NCI-H510A (cell line): Measurements from ENCODE around the gene METTL4.

ENCODE experiments used
- DNase-seq: peaks from one replicate; lab custom pipeline; 2025; lab: John Stamatoyannopoulos, UW

The METTL4 gene

GRCh38 chr18:2571200-2572170 is at the start of gene METTL4, which contains the start of gene NDC80:
Gene METTL4, minus strand, starts transcription at chr18:2571505. Its CDS starts 4,289 bp downstream, at chr18:2567216.
Gene NDC80, plus strand, starts transcription at chr18:2571557. Its CDS starts 1,429 bp downstream, at chr18:2572986.
- peak; percentile 74 for DNase-seq

GRCh38 chr18:2618009-2618408 is 46.7 kb upstream of the METTL4 start:
- DNase-seq: no peak

- DNase-seq: no peak
Measured at GRCh38 chr18:2617401-2617998, 46.2 kb upstream of the METTL4 start.

- no peak for DNase-seq
Measured at GRCh38 chr18:2612996-2613395, 41.7 kb upstream of the METTL4 start.

- no peak for DNase-seq
Measured at GRCh38 chr18:2610549-2610948, 39.2 kb upstream of the METTL4 start.

- no peak for DNase-seq
Measured at GRCh38 chr18:2609604-2610003, 38.3 kb upstream of the METTL4 start.

GRCh38 chr18:2606335-2606734 is 35.0 kb upstream of the METTL4 start:
- no peak for DNase-seq

GRCh38 chr18:2602844-2603243 is 31.5 kb upstream of the METTL4 start:
- no peak for DNase-seq

- DNase-seq: no peak
Measured at GRCh38 chr18:2597639-2598038, 26.3 kb upstream of the METTL4 start.

GRCh38 chr18:2590303-2590702 is 19.0 kb upstream of the METTL4 start:
- no peak for DNase-seq

- no peak for DNase-seq
Measured at GRCh38 chr18:2589345-2590068, 18.2 kb upstream of the METTL4 start.

GRCh38 chr18:2588666-2589344 is 17.5 kb upstream of the METTL4 start:
- DNase-seq: no peak

GRCh38 chr18:2587788-2588187 is 16.5 kb upstream of the METTL4 start:
- DNase-seq: no peak

- DNase-seq: no peak
Measured at GRCh38 chr18:2573408-2573807, 2.1 kb upstream of the METTL4 start.

GRCh38 chr18:2572892-2573291 is 1.6 kb upstream of the METTL4 start:
- DNase-seq: no peak

GRCh38 chr18:2572171-2572569 is 865 bp upstream of the METTL4 start:
- DNase-seq: no peak

- DNase-seq: peak; percentile 38
Measured at GRCh38 chr18:2570772-2571199, 519 bp downstream of the METTL4 start.

- no peak for DNase-seq
Measured at GRCh38 chr18:2569338-2570207, 1.7 kb downstream of the METTL4 start.

- no peak for DNase-seq
Measured at GRCh38 chr18:2568605-2569004, 2.7 kb downstream of the METTL4 start.

GRCh38 chr18:2568129-2568528 is 3.2 kb downstream of the METTL4 start:
- no peak for DNase-seq

- no peak for DNase-seq
Measured at GRCh38 chr18:2564373-2564772, 6.9 kb downstream of the METTL4 start.
